HepG2 (cell line): Measurements from ENCODE around the gene TCTA. TPM values are rescaled to one million over a fixed set of nuclear protein-coding genes. Genes with fewer than 3 reads are reported as not detected.

Experiments
- ATAC-seq: fragments of 200-7000 bp; cut with Tn5 transposase; 3 replicates; pipeline ENCODE4 v1.9.1; 2020; ENCODE audit warnings: mild to moderate bottlenecking, moderate library complexity
- BruUV-seq: library from RNA; stranded (reverse); fragments of 400-500 nt; replicated peaks from 2 replicates; lab custom pipeline; 2021; lab: Mats Ljungman, UMichigan
- CTCF ChIA-PET: fragments of 300-600 bp; formaldehyde crosslinking; extraction: SDS; loops from one replicate; lab custom pipeline; 2021; ENCODE audit warnings: low total read pairs, inconsistent platforms, low intra/inter-chr PET ratio; lab: Yijun Ruan, JAX
- POLR2A ChIA-PET: fragments of 350-600 bp; sonication (Branson Sonifier 250); formaldehyde crosslinking; loops from one replicate; lab custom pipeline; 2020; ENCODE audit warnings: antibody characterized with exemption, inconsistent platforms; lab: Yijun Ruan, JAX
- DNase-seq: peaks from one replicate; pipeline ENCODE4 v3.0.0-alpha.2; 2015; ENCODE audit warnings: low spot score
- FAIRE-seq: peaks from 3 replicates; lab custom pipeline; 2011; peaks lifted over from hg19 to GRCh38; lab: Jason Lieb, UNC
- H2AFZ ChIP-seq: one replicate; pipeline ENCODE4 v1.6.1; 2011; ENCODE audit warnings: low read length, inconsistent platforms
- H3K27ac ChIP-seq: fragments of 300-600 bp; 3 replicates; pipeline ENCODE4 v1.8.0; 2011; ENCODE audit warnings: mixed run types, mild to moderate bottlenecking, mixed read lengths, low read length, inconsistent platforms; ENCODE audit not compliant: insufficient read depth; ENCODE audit errors: extremely low read length
- H3K27me3 ChIP-seq, 2 experiments: fragments of 200-600 bp in 1 of 2; 2 replicates in 1 of 2; 3 replicates in 1 of 2; pipeline versions ENCODE4 v1.6.0 to v1.8.0; 2011; ENCODE audit warnings: low read length in 2 of 2, mild to moderate bottlenecking in 2 of 2, moderate library complexity in 2 of 2, inconsistent platforms in 1 of 2; ENCODE audit not compliant: insufficient read depth in 2 of 2, control insufficient read depth in 1 of 2
- H3K36me3 ChIP-seq, 2 experiments: fragments of 200-600 bp in 1 of 2; replicated peaks in 1 of 2; 2 replicates in 1 of 2; 3 replicates in 1 of 2; pipeline versions ENCODE4 v1.5.1 to v1.8.0; 2011; ENCODE audit warnings: low read length in 2 of 2, inconsistent platforms in 1 of 2; ENCODE audit not compliant: insufficient read depth in 2 of 2, control insufficient read depth in 1 of 2
- H3K4me1 ChIP-seq: 2 replicates; pipeline ENCODE4 v1.5.1; 2012; ENCODE audit warnings: low read length, inconsistent platforms; ENCODE audit not compliant: insufficient read depth
- H3K4me2 ChIP-seq: 2 replicates; pipeline ENCODE4 v1.6.0; 2011; ENCODE audit warnings: low read depth, low read length, inconsistent platforms
- H3K4me3 ChIP-seq, 3 experiments: fragments of 200-600 bp in 1 of 3; sonication (generic), shearing (Covaris generic) in 1 of 3; replicated peaks in 1 of 3; 2 replicates each; pipeline ENCODE4 v1.5.1; 2011 to 2016; ENCODE audit warnings: low read length in 3 of 3, inconsistent platforms in 2 of 3, low read depth in 2 of 3, mild to moderate bottlenecking in 2 of 3, control low read depth in 1 of 3, mixed read lengths in 1 of 3; ENCODE audit not compliant: insufficient read depth in 1 of 3
- H3K79me2 ChIP-seq: one replicate; pipeline ENCODE4 v1.6.1; 2011; ENCODE audit warnings: low read length, inconsistent platforms; ENCODE audit not compliant: insufficient read depth
- H3K9ac ChIP-seq: 2 replicates; pipeline ENCODE4 v1.6.0; 2011; ENCODE audit warnings: mild to moderate bottlenecking, low read depth, low read length, inconsistent platforms; ENCODE audit not compliant: insufficient read depth
- H3K9me3 ChIP-seq: 2 replicates; pipeline ENCODE4 v1.5.1; 2012; ENCODE audit warnings: mild to moderate bottlenecking, low read length
- H4K20me1 ChIP-seq: 2 replicates; pipeline ENCODE4 v1.6.0; 2011; ENCODE audit warnings: inconsistent platforms, mild to moderate bottlenecking, low read length, moderate library complexity; ENCODE audit not compliant: insufficient read depth
- BCL6 ChIP-seq: IDR thresholded peaks from 2 replicates; pipeline ENCODE4 v1.6.1; 2016; ENCODE audit warnings: missing genetic modification reagents, missing compliant biosample characterization
- IRF9 ChIP-seq: sonication (generic); formaldehyde crosslinking; IDR thresholded peaks from 2 replicates; pipeline ENCODE4 v1.8.0; 2022; ENCODE audit warnings: missing genetic modification reagents, mild to moderate bottlenecking, borderline replicate concordance
- MED1 ChIP-seq: sonication (generic); formaldehyde crosslinking; IDR thresholded peaks from 2 replicates; pipeline ENCODE4 v1.4.0; 2020; ENCODE audit warnings: missing genetic modification reagents
- ZNF747 ChIP-seq: sonication (generic); formaldehyde crosslinking; IDR thresholded peaks from 2 replicates; pipeline ENCODE4 v1.8.1; 2023; ENCODE audit warnings: missing genetic modification reagents, mild to moderate bottlenecking, borderline replicate concordance
- in situ Hi-C: cut with HindIII; loops from 2 replicates; pipeline ENCODE4 v1.10.0; 2017; ENCODE audit warnings: low pct_unique_long_range_greater_than_20kb; ENCODE audit not compliant: extremely low pct_ligation_motif_present
- intact Hi-C: fragments of 100-400 bp; cut with micrococcal nuclease; formaldehyde crosslinking; loops from one replicate; pipeline ENCODE4 v1.10.0; 2022; ENCODE audit not compliant: unreplicated experiment
- polyA plus RNA-seq, 8 experiments: library from polyadenylated mRNA; depleted of rRNA in 3 of 8; stranded (reverse) in 7 of 8; unstranded in 1 of 8; fragments of >200 nt; fragmentation: Illumina TruSeq in 4 of 8; extraction: Trizol in 4 of 8; gene quantifications; 2 replicates each; pipeline versions ENCODE4 v1.2.1 to v1.2.3, GENCODE V29; 2011 to 2016; ENCODE audit warnings: low read depth in 4 of 8, missing spikeins in 1 of 8, mixed read lengths in 1 of 8; ENCODE audit not compliant: insufficient read depth in 1 of 8
- total RNA-seq, 5 experiments: library from RNA; depleted of rRNA; stranded (reverse); fragments of >200 nt; fragmentation: Illumina TruSeq; extraction: Trizol; gene quantifications; 2 replicates each; pipeline ENCODE4 v1.2.3, GENCODE V29; 2016; ENCODE audit warnings: low read depth in 1 of 5
- TF ChIP-seq, protein P1 (sequence below): sonication (generic); formaldehyde crosslinking; IDR thresholded peaks from 2 replicates; pipeline ENCODE4 v1.4.0; 2020; ENCODE audit warnings: mild to moderate bottlenecking, missing genetic modification reagents

Gene TCTA
- total and polyA plus RNA-seq, 2 of the 13 experiments (the other 11 are each of a cell fraction or from before 2014, with no cell fraction given): 8.3 to 13.2 TPM

DNA sequence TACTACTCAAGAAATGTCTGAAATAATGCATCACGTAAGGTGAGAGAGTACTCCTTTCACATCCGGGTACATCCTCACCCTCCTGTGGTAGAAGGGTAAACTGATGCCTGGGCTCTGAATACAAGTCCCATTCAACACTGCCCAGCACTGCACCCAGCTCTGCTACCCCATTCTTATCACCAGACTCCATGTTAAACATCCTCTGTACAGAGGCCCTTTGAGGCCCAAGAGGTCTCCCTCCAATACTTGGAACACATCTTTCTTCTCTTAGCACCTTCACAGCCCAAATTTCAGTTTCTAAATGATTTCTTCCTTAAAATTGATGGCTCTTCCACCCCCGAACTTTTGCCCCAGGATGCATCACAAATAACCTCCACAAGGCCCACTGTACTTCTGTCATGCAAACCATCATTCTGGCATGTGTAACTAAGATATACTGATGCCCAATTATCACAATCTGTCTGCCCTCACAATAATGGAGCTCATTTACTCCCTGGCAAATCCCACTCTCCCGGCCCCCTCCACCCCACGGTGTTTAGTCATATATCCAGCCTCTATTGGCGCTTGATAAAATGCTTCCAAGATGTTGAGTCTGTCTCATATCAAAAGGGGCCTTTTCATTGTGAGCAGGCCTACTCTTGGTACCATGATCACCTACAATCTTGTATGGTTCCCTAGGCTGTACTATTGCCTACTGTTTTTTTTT is 41.5 kb upstream of the TCTA start (continued):
- TF ChIP-seq, protein P1, sequence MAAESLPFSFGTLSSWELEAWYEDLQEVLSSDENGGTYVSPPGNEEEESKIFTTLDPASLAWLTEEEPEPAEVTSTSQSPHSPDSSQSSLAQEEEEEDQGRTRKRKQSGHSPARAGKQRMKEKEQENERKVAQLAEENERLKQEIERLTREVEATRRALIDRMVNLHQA: no peak
- TF ChIP-seq ZNF747 (CRISPR knock-in tag): no peak

DNA sequence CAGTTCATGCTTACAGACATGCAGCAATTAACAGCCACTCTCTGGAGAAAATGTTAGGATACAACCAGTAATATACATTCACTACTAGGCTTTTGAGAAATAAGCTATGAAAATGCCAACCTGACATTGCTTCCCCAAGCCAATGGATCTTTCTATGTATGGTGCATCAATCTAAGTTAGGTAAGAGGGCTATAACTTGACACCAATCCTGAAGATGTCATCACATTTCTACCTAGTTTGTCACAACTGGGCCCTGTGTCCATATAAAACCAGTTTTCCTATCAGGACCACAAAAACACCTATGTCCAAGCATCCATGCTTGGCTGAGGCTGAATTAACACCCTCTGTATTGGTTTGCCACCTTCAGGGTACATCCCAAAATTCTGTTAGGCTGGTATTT is 40.3 kb upstream of the TCTA start:
- Histone ChIP-seq H4K20me1 (no peaks in the 10 kb centered on the region; the same call in 1 of the 2 replicates), H3K4me1 (peaks cover 27% of the 10 kb centered on the region), H3K4me3 (no peak overlapping the region), H3K27ac (no peak overlapping the region), H3K4me2 (no peak overlapping the region), H2AFZ (no peak overlapping the region), H3K79me2 (peaks cover 50% of the 10 kb centered on the region), H3K9me3 (no peaks in the 10 kb centered on the region)
- in situ Hi-C loops: no loop called here
- intact Hi-C loops: no loop called here
- POLR2A ChIA-PET: no interaction called here
- DNase-seq: no peak
- FAIRE-seq: no peak
- CTCF ChIA-PET: no interaction called here
- no peak for ATAC-seq
- no peak for TF ChIP-seq MED1 (CRISPR knock-in tag)
- no peak for TF ChIP-seq IRF9 (CRISPR knock-in tag)
- no peak for TF ChIP-seq BCL6 (CRISPR knock-in tag)
- TF ChIP-seq, all 625 proteins: peak for 0
- Histone ChIP-seq H3K36me3 (peaks cover 20 to 63% of the 10 kb centered on the region in 2 experiments), H3K27me3 (no peaks in the 10 kb centered on the region), H3K9ac (no peak overlapping the region)
- no TSS peak for BruUV-seq
